HUES6 (cell line): ENCODE data around the gene ZBTB12.

Experiments
- H3K27ac ChIP-seq: 2 replicates; pipeline ENCODE4 v1.7.0; 2013; ENCODE audit warnings: low read depth, mild to moderate bottlenecking, low read length, inconsistent platforms
- H3K27me3 ChIP-seq: 2 replicates; pipeline ENCODE4 v1.6.1; 2013; ENCODE audit warnings: low read length; ENCODE audit not compliant: control insufficient read depth, insufficient read depth
- H3K36me3 ChIP-seq: 2 replicates; pipeline ENCODE4 v1.6.1; 2013; ENCODE audit warnings: low read length; ENCODE audit not compliant: control insufficient read depth, insufficient read depth
- H3K4me1 ChIP-seq: 2 replicates; pipeline ENCODE4 v1.6.1; 2013; ENCODE audit warnings: low read length; ENCODE audit not compliant: control insufficient read depth, insufficient read depth
- H3K4me3 ChIP-seq: 2 replicates; pipeline ENCODE4 v1.5.1; 2013; ENCODE audit warnings: low read depth, low read length
- H3K9ac ChIP-seq: one replicate; pipeline ENCODE4 v1.6.1; 2013; ENCODE audit warnings: mild to moderate bottlenecking, low read length
- H3K9me3 ChIP-seq: 2 replicates; pipeline ENCODE4 v1.6.1; 2013; ENCODE audit warnings: low read depth, low read length; ENCODE audit not compliant: control insufficient read depth, insufficient read depth

The ZBTB12 gene, protein sequence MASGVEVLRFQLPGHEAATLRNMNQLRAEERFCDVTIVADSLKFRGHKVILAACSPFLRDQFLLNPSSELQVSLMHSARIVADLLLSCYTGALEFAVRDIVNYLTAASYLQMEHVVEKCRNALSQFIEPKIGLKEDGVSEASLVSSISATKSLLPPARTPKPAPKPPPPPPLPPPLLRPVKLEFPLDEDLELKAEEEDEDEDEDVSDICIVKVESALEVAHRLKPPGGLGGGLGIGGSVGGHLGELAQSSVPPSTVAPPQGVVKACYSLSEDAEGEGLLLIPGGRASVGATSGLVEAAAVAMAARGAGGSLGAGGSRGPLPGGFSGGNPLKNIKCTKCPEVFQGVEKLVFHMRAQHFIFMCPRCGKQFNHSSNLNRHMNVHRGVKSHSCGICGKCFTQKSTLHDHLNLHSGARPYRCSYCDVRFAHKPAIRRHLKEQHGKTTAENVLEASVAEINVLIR

DNA sequence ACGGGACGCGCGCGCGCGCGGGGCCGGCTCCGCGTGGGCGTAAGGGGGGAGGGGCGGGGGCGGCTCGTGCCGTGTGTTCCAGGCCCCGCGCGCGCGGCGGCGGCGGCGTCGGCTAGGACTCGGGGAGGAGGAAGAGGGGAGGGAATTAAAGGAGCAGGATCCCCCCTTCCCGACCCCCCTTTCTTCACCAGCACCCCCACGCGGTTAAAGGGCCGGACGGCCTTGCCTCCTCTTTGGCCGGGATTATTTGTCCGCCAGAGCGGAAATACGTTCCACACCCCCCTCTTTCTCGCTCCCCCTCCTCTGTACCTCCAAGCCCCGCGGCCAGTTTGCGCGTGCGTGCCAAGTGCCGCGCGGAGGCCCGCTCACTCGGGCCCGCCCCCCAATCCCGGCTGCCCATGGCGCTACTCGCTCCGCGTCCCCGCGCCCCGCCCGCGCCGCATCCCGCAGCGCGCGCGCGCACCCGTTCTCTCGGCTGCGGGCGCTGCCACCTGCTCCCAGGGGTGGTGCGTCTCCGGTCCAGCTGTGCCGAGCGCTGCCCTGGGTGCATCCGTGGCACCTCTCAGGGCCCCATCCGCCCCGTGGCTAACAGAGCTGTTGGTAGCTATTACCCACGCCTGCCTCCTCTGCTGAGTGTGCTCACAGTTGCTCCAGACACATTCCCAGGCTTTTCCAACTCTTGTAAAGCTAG lies at the start of gene ZBTB12:
TSS of gene ZBTB12 (minus strand) at position 134 of the 691 bp plus-strand sequence. CDS start 781 bp downstream, outside the sequence.
- Histone ChIP-seq H3K4me3 (peak within 1 kb of the TSS; percentile 66), H3K9me3 (no peaks in the 10 kb centered on the region), H3K36me3 (no peaks in the 10 kb centered on the region), H3K27me3 (no peaks in the 10 kb centered on the region), H3K9ac (peak within 1 kb of the TSS; percentile 43), H3K4me1 (peaks cover 19% of the 10 kb centered on the region), H3K27ac (no peak within 1 kb of the TSS)

DNA sequence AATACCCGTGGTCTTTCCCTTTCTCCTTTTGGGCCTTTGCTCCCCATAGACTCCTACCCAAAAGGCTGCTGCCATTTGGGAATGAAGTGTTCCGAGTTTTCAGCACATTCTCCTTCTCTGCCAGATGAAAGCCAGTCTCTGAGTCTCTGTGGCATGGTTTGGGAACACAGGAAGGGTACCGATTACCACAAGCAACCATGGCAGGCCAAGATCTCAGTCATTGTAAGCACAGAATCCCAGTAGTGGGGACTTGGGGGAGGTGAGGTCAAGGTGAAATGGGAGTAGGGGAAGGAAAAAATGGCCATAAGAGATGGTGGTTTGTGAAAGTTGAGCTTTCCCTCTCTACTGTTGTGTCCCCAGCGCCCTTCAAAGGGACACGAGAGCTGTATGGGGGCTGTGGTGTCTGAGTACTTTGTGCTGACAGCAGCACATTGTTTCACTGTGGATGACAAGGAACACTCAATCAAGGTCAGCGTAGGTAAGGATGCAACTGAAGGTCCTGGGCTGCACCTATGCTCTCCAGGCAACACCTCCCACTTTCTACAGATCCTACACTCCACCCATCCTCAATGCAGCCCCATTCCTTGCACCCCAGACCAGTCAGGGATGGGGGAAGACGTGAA lies 48.2 kb upstream of the ZBTB12 start:
- no peaks in the 10 kb centered on the region for H3K4me1 ChIP-seq
- no peak overlapping the region for H3K27ac ChIP-seq
- no peak overlapping the region for H3K4me3 ChIP-seq
- no peaks in the 10 kb centered on the region for H3K9me3 ChIP-seq
- H3K36me3 ChIP-seq: peaks cover 46% of the 10 kb centered on the region
- H3K27me3 ChIP-seq: peaks cover 24% of the 10 kb centered on the region
- H3K9ac ChIP-seq: no peak overlapping the region

DNA sequence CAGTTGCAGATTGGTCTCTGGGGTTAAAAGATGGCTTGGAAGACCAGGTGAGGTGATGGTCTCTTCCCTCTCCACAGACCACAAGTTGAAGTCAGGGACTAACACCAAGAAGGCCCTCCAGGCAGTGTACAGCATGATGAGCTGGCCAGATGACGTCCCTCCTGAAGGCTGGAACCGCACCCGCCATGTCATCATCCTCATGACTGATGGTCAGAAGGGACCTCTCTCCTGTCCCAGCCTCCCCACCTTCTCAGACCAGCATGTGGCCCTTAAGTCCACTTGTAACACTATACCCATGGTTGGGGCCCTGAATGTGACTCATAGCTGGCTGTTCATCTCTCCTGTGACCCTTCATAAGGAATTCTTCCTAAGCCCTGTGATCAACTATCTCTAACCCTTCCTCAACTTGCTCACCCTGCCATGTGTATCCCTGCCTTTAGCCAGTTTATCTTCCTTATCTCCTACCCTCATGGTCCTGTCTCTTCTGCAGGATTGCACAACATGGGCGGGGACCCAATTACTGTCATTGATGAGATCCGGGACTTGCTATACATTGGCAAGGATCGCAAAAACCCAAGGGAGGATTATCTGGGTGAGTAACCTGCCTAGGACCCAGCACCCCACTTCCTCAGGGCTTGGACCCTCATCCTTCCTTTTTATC lies 47.0 kb upstream of the ZBTB12 start:
- no peak overlapping the region for H3K4me3 ChIP-seq
- H3K27ac ChIP-seq: no peak overlapping the region
- peaks cover 30% of the 10 kb centered on the region for H3K27me3 ChIP-seq
- H3K9ac ChIP-seq: no peak overlapping the region
- peaks cover 34% of the 10 kb centered on the region for H3K36me3 ChIP-seq
- no peaks in the 10 kb centered on the region for H3K9me3 ChIP-seq
- H3K4me1 ChIP-seq: no peaks in the 10 kb centered on the region

DNA sequence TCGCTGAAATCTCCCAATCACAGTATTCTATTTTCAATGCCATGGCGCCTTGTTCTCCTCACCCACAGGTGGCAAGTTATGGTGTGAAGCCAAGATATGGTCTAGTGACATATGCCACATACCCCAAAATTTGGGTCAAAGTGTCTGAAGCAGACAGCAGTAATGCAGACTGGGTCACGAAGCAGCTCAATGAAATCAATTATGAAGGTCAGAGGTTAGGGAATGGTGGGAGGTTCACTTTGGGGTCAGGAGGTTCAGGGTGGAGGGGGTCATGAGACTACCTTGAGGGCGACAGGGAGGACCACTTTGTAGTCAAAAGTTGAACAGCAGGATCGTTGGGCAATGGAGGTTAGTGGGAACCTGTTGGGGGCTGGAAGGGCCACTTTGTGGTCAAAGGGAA lies 46.4 kb upstream of the ZBTB12 start:
- H3K4me1 ChIP-seq: no peaks in the 10 kb centered on the region
- H3K4me3 ChIP-seq: no peak overlapping the region
- peaks cover 28% of the 10 kb centered on the region for H3K36me3 ChIP-seq
- H3K27me3 ChIP-seq: peaks cover 36% of the 10 kb centered on the region
- H3K27ac ChIP-seq: no peak overlapping the region
- no peaks in the 10 kb centered on the region for H3K9me3 ChIP-seq
- no peak overlapping the region for H3K9ac ChIP-seq

DNA sequence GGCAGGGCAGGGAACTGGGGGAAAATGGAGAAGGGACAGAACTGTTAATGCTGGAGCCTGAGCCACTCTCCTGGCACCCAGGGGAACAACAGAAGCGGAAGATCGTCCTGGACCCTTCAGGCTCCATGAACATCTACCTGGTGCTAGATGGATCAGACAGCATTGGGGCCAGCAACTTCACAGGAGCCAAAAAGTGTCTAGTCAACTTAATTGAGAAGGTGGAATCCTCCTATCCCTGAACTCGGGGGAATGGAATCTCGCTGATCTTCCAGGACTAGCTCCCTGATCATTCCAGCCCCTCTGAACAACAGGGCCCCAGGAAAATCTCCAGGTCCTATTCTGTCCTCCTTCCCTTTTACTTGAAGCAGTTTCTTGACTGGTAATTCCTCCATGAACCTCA lies 46.0 kb upstream of the ZBTB12 start:
- Histone ChIP-seq H3K36me3 (peaks cover 24% of the 10 kb centered on the region), H3K27ac (no peak overlapping the region), H3K4me3 (no peak overlapping the region), H3K27me3 (peaks cover 40% of the 10 kb centered on the region), H3K9me3 (no peaks in the 10 kb centered on the region), H3K9ac (no peak overlapping the region), H3K4me1 (no peaks in the 10 kb centered on the region)

DNA sequence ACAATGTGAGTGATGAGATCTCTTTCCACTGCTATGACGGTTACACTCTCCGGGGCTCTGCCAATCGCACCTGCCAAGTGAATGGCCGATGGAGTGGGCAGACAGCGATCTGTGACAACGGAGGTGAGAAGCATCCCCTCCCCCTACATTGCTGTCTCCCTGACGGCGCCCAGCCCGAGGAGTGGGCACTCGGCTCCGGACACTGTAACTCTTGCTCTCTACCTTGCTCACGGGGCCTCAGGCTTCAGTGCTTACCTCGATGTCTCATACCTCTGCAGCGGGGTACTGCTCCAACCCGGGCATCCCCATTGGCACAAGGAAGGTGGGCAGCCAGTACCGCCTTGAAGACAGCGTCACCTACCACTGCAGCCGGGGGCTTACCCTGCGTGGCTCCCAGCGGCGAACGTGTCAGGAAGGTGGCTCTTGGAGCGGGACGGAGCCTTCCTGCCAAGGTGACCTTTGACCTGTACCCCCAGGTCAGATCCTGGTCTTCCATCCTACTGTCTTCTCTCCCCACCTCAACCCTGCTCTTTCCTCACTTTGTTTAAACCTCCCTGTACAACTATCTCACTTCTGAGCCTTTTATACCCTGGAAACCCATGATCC lies 45.3 kb upstream of the ZBTB12 start:
- no peak overlapping the region for H3K4me3 ChIP-seq
- H3K36me3 ChIP-seq: peaks cover 17% of the 10 kb centered on the region
- no peak overlapping the region for H3K9ac ChIP-seq
- no peak overlapping the region for H3K27ac ChIP-seq
- H3K9me3 ChIP-seq: no peaks in the 10 kb centered on the region
- H3K4me1 ChIP-seq: no peaks in the 10 kb centered on the region
- peaks cover 43% of the 10 kb centered on the region for H3K27me3 ChIP-seq

DNA sequence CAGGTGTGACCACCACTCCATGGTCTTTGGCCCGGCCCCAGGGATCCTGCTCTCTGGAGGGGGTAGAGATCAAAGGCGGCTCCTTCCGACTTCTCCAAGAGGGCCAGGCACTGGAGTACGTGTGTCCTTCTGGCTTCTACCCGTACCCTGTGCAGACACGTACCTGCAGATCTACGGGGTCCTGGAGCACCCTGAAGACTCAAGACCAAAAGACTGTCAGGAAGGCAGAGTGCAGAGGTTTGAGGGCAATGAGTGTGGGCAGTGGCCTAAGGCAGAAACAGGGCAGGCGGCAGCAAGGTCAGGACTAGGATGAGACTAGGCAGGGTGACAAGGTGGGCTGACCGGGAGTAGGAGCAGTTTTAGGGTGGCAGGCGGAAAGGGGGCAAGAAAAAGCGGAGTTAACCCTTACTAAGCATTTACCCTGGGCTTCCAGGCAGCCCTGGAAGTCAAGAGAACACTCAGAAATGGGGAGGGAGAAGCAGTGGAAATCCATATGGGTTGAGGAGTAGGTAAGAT lies 44.5 kb upstream of the ZBTB12 start:
- H3K9ac ChIP-seq: no peak overlapping the region

DNA sequence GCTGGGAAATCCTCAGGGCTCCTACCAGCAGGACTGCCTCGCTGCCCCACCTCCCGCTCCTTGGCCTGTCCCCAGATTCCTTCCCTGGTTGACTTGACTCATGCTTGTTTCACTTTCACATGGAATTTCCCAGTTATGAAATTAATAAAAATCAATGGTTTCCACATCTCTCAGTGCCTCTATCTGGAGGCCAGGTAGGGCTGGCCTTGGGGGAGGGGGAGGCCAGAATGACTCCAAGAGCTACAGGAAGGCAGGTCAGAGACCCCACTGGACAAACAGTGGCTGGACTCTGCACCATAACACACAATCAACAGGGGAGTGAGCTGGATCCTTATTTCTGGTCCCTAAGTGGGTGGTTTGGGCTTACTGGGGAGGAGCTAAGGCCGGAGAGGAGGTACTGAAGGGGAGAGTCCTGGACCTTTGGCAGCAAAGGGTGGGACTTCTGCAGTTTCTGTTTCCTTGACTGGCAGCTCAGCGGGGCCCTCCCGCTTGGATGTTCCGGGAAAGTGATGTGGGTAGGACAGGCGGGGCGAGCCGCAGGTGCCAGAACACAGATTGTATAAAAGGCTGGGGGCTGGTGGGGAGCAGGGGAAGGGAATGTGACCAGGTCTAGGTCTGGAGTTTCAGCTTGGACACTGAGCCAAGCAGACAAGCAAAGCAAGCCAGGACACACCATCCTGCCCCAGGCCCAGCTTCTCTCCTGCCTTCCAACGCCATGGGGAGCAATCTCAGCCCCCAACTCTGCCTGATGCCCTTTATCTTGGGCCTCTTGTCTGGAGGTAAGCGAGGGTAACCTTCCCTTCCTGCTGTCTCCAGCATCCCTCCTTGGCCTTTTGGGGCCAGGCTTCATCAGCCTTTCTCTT lies 43.9 kb upstream of the ZBTB12 start, which contains the start of gene CFB:
TSS of gene CFB (plus strand) at position 589 of the 863 bp plus-strand sequence. CDS start at position 716, 127 bp downstream.
- Histone ChIP-seq H3K27ac (no peak within 1 kb of the TSS), H3K27me3 (peaks cover 43% of the 10 kb centered on the region), H3K9me3 (no peaks in the 10 kb centered on the region), H3K9ac (no peak within 1 kb of the TSS), H3K4me1 (no peaks in the 10 kb centered on the region), H3K4me3 (no peak within 1 kb of the TSS), H3K36me3 (peaks cover 3% of the 10 kb centered on the region; the same call in 1 of the 2 replicates)

More for the DNA sequence above, 44.5 kb upstream of the ZBTB12 start:
- Histone ChIP-seq H3K9me3 (no peaks in the 10 kb centered on the region), H3K4me1 (no peaks in the 10 kb centered on the region), H3K27me3 (peaks cover 43% of the 10 kb centered on the region), H3K27ac (no peak overlapping the region), H3K4me3 (no peak overlapping the region), H3K36me3 (peaks cover 10% of the 10 kb centered on the region)

DNA sequence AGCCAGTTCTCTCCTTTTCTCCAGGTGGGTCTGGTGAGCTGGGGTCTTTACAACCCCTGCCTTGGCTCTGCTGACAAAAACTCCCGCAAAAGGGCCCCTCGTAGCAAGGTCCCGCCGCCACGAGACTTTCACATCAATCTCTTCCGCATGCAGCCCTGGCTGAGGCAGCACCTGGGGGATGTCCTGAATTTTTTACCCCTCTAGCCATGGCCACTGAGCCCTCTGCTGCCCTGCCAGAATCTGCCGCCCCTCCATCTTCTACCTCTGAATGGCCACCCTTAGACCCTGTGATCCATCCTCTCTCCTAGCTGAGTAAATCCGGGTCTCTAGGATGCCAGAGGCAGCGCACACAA lies 43.2 kb upstream of the ZBTB12 start:
- Histone ChIP-seq H3K36me3 (peaks cover under 1% of the 10 kb centered on the region; the same call in 1 of the 2 replicates), H3K9ac (no peak overlapping the region), H3K9me3 (no peaks in the 10 kb centered on the region), H3K4me1 (no peaks in the 10 kb centered on the region), H3K27ac (no peak overlapping the region), H3K4me3 (no peak overlapping the region), H3K27me3 (peaks cover 43% of the 10 kb centered on the region)
